SKM-1 (cell line): ENCODE measurements around the gene UACA.
A peak's percentile ranks its signal among the peaks of the same experiment; 100 is the strongest.
"Not testable (repeated sequence)": the region's sequence is repeated elsewhere in the genome, so short reads cannot be mapped to it uniquely, and the experiment has no call there.

Experiments
- DNase-seq: peaks from one replicate; lab custom pipeline; 2025; ENCODE audit not compliant: unreplicated experiment; lab: John Stamatoyannopoulos, UW

Gene UACA

DNA sequence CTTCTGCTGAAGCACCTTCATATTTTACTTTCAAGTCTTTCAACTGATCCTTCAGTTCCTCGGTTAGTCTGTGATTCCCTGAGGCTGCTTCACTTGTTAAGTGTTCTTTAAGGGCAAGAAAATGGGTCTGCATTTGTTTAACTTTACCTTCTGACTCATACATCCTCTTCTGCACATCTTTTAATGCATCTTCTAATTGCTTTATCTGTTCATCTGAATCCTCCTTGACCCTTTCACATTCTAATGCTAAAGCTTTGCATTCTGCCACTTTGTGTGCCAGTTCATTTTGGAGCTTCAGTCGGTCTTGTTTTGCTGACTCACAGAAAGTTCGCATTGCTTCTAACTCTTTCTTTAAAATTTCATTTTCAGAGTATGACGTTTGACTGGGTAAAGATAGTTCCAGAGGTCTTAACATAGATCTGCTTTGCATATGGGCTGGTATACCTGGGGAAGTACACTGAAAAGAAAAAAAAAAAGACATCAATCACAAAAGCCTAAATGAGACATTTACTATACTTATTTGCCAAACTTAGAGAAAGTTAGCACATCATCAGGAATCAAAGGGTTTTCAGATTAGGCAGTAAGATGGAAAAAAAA is 94.3 kb downstream of the UACA start:
- no peak for DNase-seq

DNA sequence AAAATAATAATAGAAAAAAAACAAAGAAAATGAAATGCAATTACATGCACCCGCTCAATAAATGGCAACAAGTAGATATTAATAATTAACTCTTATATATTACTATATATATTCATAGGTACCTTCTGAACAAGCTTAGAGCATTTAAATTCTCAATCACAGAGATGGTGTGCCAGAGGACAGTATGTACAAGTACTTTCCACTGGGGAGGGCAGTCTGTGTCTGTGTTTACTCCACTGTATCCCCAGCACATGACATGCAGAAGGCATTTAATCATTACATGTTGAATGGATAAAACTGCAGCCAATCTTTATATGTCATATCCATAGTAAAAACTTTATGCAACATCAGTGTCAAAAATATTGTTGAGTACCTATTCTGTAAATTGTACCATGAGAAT is 97.8 kb downstream of the UACA start:
- no peak for DNase-seq

DNA sequence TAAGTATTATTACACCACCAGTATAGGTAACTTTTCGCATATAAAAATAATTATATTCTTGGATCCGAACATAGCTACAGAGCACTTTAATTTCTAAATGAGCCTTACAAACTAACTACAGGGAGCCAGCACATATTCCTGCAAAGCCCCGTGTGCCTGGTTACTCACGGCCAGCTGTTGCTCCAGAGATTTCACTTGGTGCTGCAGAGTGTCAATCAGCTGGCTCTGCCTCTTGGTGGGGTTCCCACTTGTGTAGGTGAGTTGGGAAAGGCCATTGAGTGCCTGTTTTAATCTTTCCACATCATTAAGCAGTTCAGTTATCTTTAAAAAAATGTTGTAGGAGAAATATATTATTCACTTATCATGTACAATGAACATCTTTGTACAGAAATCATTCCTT is 98.9 kb downstream of the UACA start:
- no peak for DNase-seq

DNA sequence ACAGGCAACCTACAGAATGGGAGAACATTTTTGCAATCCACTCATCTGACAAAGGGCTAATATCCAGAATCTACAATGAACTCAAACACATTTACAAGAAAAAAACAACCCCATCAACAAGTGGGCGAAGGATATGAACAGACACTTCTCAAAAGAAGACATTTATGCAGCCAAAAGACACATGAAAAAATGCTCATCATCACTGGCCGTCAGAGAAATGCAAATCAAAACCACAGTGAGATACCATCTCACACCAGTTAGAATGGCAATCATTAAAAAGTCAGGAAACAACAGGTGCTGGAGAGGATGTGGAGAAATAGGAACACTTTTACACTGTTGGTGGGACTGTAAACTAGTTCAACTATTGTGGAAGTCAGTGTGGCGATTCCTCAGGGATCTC is 100.3 kb downstream of the UACA start:
- not testable (repeated sequence) for DNase-seq

DNA sequence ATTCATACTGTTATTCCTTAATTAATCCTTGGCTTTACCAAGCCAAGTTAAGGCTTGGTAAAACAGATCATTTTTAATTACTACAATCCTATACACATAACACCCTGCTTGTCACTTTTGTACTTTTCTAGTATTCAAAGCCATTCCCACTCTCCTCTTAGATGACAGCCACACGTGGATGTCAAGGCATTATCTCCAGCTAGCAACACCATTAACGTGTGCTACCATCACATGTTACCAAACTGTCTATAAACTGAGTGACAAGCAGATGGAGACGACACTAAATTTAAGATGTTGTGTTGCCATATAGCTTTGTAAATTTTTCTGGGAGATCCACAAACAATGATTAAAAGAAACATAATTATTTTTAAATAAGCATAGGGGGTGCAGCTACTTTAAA is 103.7 kb downstream of the UACA start:
- DNase-seq: no peak

DNA sequence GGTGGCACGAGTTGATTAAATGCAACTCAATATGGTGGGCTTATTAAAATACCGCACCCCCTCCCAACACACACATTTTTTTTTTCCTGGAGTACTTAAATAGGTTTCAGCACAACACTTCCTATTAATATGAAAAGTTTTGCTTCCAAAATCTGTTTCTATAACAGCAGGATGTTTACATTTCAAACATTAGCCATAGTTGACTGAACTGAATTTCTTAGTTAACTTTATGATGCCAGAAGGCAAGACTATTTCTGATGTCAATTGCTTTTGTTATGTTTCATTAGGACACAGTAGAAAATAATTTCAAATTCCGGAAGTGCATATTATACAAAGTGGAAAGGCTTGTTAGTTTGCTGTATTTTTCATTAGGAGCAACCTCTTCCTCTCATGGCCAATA is 104.7 kb downstream of the UACA start:
- DNase-seq: no peak

DNA sequence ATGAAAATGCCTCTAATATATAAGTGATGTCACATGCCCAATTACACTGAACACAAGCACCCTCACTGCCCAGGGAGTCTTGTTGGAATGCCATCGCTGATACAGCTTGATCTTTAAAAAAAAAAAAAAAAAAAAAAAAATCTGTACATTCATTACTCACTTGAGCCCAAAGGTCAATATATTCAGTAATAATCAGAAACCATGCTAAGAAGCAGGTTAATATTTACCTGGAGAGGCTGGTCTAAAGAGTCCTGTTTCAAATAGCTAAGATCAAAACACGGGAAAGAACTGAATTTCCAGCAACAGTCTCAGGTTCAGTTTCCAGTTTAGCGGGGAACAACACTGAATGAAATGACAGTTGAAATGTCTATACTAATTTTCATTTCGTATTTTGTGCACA is 109.9 kb downstream of the UACA start:
- DNase-seq: no peak

DNA sequence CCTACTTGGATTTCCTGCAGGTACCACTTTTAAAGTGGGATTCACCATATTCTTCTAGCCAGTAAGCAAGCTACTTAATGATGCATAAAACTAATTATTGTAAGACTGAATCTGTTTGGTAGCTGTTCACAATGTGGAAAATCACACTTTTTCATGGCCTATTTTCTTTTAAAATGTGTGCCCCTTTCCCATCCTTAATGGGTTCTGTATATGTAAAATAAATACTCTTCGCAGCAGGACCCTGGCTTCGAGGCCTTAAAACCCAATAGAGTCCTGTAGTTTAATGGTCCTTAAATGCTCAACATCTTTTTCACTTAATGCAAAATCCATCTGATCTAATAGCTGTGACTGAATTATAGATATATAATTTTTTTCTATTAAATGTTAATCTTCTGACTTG is 111.0 kb downstream of the UACA start:
- DNase-seq: no peak

DNA sequence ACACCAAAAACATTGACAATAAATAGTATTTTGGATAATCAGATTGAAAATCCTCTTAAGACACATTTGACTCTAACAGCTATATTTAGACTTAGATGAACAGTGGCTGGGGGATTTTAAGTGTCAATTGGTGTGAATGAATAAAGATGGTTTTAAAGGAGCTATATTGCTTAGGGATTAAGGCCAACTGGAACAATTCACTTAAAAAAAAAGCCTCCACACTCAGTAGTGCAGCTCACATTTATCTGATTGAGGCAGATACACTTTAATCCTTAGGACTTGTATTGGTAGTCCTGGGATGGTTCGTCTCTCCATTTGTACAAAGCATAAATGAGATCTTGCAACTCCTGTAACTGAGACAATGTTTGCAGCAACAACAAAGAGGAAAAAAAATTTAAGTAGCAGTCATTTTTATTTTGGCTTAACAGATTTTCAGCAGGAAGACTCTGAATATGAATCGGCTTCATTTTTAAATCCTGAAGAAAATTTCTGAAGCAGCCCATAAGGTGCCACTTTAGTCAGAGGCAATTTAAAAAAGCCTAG is 112.0 kb downstream of the UACA start:
- no peak for DNase-seq

DNA sequence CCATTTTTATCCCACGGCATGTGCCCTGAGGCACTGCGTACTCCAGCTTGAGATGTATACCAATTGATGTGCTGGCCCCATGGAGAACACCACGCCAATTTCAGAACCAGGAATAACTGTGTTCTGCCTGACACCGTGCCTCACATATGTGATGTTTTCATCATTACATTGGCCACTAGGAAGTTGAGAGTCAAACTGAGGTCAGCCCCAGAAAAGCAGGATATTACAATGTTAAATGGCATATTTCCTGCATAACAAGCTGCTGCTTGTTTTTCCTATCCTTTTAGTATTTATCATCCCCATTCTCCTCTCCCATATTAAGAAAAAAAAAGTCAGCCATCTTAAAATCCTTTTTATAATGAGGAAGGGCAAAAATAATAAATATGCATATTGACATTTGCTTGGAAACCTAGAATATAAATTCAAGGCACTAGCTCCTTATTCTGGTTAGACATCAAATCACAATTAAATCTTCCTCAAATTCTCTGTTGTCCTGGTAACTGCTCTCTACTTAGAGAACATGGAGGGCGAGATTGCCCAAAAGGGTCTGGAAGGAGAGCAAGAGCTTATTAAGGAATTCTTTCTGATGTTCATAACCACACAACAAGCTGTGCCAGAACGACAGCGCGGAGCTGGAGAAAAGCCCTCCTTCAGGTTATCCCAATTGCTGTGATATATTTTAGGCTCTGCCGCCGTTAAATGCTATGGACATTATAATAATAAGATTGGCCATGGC is 112.6 kb downstream of the UACA start:
- no peak for DNase-seq

DNA sequence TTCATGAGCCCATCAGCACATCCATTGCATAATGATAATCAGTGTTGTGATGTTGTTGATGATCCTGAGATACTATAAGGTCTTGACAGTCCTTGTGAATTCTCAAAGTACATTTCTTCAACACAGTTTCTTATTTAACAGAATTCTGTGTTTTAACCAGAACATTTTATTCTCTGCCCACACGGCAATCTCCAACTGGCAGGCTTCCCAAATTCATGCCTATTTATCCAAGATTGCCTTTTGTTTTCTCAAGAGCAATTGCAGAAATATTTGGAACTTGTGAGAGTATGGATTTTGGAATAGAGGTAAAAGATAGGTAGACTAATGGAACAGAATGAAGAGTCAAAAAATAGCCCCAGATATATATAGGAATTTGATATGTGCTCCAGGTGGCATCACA is 116.0 kb downstream of the UACA start:
- no peak for DNase-seq

DNA sequence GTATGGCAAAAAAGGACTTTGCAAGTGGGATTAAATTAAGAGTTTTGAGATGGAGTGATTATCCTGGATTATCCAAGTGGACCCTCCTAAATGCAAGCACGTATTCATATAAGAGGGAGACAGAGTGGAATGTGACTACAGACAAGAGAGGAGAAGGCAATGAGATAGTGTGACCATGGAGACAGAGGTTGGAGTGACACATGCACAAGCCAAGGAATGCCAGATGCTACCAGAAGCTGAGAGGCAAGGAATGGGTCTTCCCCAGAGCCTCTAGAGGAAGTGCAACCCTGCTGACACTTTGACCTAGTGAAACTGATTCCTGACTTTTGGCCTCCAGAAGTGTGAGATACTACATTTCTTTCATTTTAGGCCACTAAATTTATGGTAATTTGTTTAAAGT is 117.2 kb downstream of the UACA start:
- no peak for DNase-seq

DNA sequence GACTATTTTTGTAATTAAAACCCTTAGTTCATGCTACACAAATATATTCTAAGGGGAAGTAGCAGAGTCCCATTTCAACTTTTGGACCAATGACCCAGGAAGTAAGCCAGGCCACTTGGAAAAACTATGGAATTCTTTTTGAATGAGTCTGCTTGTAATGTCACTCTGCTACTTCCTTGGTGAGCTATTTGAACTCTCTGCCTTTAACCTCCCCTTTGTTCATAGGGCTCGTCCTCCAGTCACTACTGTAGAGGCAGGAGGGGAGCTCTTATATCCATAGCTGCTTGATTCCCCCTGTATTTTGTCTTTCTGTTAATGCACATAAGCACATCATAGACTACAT is 119.6 kb downstream of the UACA start:
- DNase-seq: no peak

DNA sequence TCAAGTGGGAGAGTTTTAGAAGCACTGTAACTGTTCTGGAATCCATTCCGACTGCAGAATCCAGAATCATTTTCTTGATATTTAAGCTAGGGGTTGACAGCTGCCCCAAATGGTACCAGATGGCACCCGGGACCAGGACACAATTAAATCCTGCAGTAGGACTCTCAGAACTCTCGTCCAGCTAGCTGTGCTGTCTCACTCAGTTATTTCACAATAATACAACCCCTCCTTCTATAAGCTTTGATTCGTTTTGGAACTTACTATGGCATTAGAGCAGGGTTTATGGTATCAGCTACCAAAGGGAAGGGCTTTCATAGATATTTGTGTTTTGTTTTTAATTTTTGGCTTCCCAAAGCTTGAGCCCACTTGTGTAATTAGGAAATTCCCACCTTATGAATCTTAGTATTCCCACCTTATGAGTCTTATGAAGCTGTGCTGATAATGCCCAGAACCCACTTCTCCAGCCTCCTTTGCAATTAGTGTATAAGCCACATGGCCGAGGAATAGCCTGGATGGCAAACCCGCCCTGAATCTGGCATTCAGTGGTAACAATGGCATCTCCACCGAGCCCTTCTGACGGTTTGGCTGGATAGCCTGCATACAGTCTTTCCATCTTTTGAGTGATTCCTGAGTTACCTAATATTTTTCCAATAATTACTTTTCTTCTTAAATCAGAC is 120.1 kb downstream of the UACA start:
- no peak for DNase-seq

DNA sequence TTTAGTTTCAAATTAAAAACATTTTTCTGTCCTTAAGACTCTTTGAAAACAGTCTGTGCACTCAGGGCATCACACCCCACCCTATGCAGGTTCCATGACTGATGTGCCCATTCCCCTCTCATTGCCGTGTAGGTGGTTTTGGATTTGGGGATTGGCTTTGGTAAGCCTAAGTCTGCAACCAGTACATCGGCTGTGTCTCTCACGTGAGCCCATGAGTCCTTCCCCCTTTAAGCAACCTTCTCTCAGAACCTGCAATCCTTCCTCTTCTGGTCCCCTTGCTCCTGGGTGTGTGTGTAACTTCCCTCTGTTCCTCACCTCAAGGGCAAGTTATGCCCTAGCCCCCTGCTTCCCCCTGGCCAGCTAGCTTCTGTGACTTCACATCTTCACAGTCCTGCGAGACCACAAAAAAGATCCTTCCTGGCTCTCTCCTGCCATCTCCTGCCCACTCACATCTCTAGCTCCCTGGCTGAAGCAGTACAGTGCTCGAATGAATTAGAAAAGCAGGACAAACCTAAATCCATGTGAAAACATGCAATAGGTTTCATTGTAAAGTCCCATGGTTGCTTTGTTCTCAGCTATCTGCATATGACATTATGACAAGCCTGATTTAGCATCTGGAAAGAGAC is 126.7 kb downstream of the UACA start:
- DNase-seq: peak; percentile 84

DNA sequence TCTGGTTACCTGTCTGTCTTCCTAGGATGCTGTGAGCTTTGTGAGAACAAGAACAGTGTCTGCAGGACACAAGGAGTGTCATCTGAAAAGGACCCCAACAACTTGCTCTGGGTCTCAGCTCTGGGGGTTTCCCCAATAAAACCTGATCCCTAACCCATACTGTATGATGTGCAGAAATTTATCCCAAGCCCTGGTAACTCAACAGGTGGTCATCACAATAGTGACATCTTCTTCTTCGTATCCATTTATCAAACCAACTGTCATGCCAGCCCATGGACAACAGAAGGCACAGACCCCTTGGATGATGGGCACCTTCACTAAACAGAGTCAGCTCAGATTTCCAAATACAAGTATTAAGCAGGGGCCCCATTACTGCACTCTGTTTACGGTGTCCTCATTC is 127.5 kb downstream of the UACA start:
- DNase-seq: no peak

DNA sequence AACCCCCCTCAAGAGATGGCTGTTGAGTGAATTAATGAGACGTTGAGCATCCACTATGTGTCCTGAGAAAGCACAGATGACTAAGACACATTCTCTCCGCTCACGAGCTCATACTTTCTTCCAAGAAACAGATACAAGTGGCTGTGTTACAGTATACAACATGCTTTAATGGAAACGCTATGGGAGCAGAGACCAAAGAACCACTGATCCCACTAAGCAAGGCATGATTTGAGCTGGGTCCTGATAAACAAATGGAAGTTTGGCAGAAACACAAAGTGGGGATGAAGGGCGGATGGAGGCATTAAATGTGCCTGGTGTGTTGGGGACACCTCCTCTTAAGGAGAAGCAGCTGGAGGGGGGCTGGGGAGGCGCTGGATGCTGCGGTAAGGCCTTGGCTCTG is 129.4 kb downstream of the UACA start:
- DNase-seq: no peak

DNA sequence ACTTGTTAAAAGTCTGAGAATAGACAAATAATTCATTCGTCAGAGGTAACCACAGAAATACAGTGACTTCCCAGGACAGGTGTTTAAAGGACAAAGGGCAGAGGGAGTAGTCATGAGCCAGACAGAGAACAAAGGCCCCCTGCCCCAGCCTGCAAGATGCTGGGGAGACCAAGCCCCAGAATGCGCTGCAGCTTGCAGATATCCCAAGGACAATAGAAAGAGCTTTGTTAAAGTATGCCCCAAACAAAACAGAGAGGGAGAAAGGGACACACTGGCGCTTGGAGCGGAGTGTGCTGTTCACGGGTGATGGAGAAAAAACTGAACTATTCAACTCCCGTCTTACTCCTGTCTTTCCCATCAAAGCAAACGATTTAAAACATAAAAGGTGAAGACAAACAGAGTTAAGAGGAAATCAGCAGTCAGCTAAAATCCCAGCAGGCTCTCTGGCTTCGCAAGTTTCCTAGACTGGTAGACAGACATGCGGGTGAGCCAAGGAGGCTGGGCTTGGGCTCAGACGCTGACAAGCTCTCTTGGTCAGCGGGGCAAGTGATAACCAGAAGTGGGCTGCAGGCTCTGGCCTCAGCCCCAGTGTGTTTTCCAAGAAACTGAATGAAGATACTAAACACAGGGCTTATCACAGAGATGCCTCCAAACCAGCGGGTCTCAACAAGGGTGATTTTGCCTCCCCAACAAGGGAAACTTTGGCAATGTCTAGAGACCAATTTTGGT is 130.1 kb downstream of the UACA start:
- DNase-seq: no peak

DNA sequence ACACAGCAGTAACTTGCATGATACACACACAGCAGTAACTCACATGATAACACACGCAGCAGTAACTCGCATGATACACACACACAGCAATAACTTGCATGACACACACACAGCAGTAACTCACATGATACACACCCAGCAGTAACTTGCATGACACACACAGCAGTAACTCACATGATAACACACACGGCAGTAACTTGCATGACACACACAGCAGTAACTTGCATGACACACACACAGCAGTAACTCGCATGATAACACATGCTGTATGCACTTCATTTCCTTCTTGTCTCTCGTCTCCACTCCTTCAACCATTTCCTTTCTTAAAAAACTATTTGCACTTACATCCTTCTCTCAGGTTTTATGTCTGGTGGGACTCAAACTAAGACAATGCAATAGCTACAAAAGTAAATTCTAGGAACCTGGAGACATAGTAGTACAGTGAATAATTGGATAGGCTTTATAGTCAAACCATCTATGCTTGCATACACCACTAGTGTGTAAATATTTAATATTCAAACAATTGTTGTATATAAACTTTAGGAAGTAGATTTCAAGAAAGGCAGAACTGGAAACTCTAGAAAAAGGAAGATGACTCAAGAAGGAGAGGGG is 130.8 kb downstream of the UACA start:
- no peak for DNase-seq

DNA sequence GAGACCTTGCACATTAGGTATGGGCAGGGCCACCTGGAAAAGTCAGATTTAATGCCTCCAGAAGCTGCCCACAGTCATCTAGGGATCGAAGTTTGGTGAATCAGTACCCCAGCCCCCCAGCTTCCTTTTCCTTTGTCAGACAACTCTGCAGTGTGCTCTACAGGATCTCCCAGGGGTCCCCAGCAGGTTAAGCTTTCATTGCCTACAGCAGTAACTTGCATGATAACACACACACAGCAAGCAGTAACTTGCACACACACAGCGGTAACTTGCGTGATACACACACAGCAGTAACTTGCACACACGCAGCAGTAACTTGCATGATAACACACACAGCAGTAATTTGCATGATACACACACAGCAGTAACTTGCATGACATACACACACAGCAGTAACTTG is 131.3 kb downstream of the UACA start:
- no peak for DNase-seq

DNA sequence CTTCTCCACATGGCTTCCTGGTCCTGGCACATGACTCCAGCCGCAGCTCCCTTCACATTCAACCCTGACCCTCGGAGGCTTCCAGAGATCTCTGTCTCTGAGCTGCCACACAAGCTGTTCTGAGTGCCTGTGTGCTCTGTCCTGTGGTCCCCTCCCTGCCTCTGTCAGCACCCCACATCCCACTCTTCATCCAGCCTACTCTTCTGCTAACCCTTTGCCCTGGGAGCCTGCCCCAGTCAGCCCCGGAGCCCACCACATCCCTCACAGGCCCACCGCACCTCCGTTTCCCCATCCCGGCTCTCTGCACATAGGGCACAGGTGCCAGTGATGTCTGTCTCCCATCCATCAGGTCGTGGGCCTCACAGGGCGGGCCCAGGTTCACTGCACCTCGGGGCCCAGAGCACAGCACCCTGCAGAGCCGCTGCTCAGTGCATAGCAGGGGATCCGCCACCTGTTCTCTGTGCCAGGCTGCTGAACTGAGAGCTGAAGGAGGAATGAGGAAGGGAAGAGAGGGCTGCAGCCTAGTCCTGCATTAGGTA is 133.6 kb downstream of the UACA start:
- no peak for DNase-seq
